GM20000 (cell line): ENCODE results near the gene OSBPL2.
A peak's percentile ranks its signal among the peaks of the same experiment; 100 is the strongest.

Experiments
- DNase-seq: peaks from one replicate; pipeline ENCODE4 v3.0.0; 2012; ENCODE audit warnings: low spot score
- CTCF ChIP-seq: IDR thresholded peaks from 2 replicates; pipeline ENCODE4 v1.5.1; 2012; ENCODE audit warnings: mild to moderate bottlenecking, control low read depth; ENCODE audit errors: extremely low read depth, missing control alignments

The OSBPL2 gene

GRCh38 chr20:62219101-62219991 is 19.0 kb upstream of the OSBPL2 start:
- TF ChIP-seq CTCF, result no peak
- DNase-seq, result peak; percentile 41

GRCh38 chr20:62219992-62220665 is 18.2 kb upstream of the OSBPL2 start, which contains the start of gene HRH3:
TSS of gene HRH3 (minus strand) at chr20:62220278. CDS start at chr20:62219970, 308 bp downstream.
- no peak for TF ChIP-seq CTCF
- peak; percentile 91 for DNase-seq

- TF ChIP-seq CTCF, result no peak
- DNase-seq, result peak; percentile 42
Measured at GRCh38 chr20:62220666-62221568, 17.4 kb upstream of the OSBPL2 start.

GRCh38 chr20:62222266-62222850 is 16.0 kb upstream of the OSBPL2 start:
- TF ChIP-seq CTCF, result no peak
- DNase-seq, result no peak

GRCh38 chr20:62222972-62223371 is 15.3 kb upstream of the OSBPL2 start:
- TF ChIP-seq CTCF, result no peak
- DNase-seq, result no peak

GRCh38 chr20:62223571-62223970 is 14.8 kb upstream of the OSBPL2 start:
- DNase-seq, result no peak
- TF ChIP-seq CTCF, result no peak
